GM10248 (cell line): ENCODE data around the gene SBSN.
A peak's percentile ranks its signal among the peaks of the same experiment; 100 is the strongest.

Experiments used
- CTCF ChIA-PET: fragments of 300-600 bp; sonication (Branson Sonifier 250); formaldehyde crosslinking; extraction: SDS; loops from one replicate; lab custom pipeline; 2021; ENCODE audit warnings: antibody characterized with exemption; lab: Yijun Ruan, JAX
- POLR2A ChIA-PET: fragments of 350-650 bp; sonication (Branson Sonifier 250); formaldehyde crosslinking; extraction: SDS; loops from one replicate; lab custom pipeline; 2020; ENCODE audit warnings: antibody characterized with exemption; lab: Yijun Ruan, JAX
- DNase-seq: peaks from one replicate; pipeline ENCODE4 v3.0.0; 2012; ENCODE audit errors: extremely low spot score
- CTCF ChIP-seq: IDR thresholded peaks from 2 replicates; pipeline ENCODE4 v1.5.1; 2012; ENCODE audit warnings: mild to moderate bottlenecking, low read depth; ENCODE audit errors: extremely low read depth, missing control alignments, control extremely low read depth

Gene SBSN

GRCh38 chr19:35559781-35560180 lies 31.7 kb upstream of the SBSN start:
- ChIA-PET CTCF (interaction anchor here (0.9 to 4.7 kb wide), 3 partner anchors 11 to 65 kb away, joined by 3 to 44 read pairs (median 3); no protein-coding TSS in a partner anchor), POLR2A (no interaction called here)
- no peak for DNase-seq
- TF ChIP-seq CTCF, result no peak

GRCh38 chr19:35559281-35559659 lies 31.2 kb upstream of the SBSN start:
- peak; percentile 77 for DNase-seq
- TF ChIP-seq CTCF, result no peak
- ChIA-PET POLR2A (no interaction called here), CTCF (interaction anchor here (0.9 to 4.7 kb wide), 3 partner anchors 11 to 64 kb away, joined by 3 to 44 read pairs (median 3); no protein-coding TSS in a partner anchor)

- no peak for TF ChIP-seq CTCF
- CTCF ChIA-PET, result interaction anchor here (0.9 to 4.7 kb wide), 5 partner anchors 10 to 64 kb away, joined by 3 to 44 read pairs (median 3); no protein-coding TSS in a partner anchor
- no peak for DNase-seq
- POLR2A ChIA-PET, result interaction anchor here (0.5 kb wide), 1 partner anchor 184 kb away, joined by 4 read pairs; no protein-coding TSS in a partner anchor
These were observed 30.5 kb upstream of the SBSN start for GRCh38 chr19:35558400-35559280.

GRCh38 chr19:35557539-35558399 lies 29.7 kb upstream of the SBSN start:
- ChIA-PET CTCF (interaction anchor here (1.2 to 4.7 kb wide), 4 partner anchors 9 to 47 kb away, joined by 3 to 44 read pairs (median 4); no protein-coding TSS in a partner anchor), POLR2A (interaction anchor here (0.5 to 0.7 kb wide), 2 partner anchors 48 to 185 kb away, joined by 3 to 4 read pairs; no protein-coding TSS in a partner anchor)
- TF ChIP-seq CTCF, result peak; percentile 3
- DNase-seq, result peak; percentile 72

GRCh38 chr19:35556846-35557538 lies 28.9 kb upstream of the SBSN start:
- ChIA-PET POLR2A (no interaction called here), CTCF (interaction anchor here (0.7 to 4.7 kb wide), 7 partner anchors 9 to 47 kb away, joined by 3 to 44 read pairs (median 4); no protein-coding TSS in a partner anchor)
- DNase-seq, result no peak
- no peak for TF ChIP-seq CTCF
